Measurements from ENCODE around the gene NDUFB5.
A peak's percentile ranks its signal among the peaks of the same experiment; 100 is the strongest.

NDUFB5 gene

DNA sequence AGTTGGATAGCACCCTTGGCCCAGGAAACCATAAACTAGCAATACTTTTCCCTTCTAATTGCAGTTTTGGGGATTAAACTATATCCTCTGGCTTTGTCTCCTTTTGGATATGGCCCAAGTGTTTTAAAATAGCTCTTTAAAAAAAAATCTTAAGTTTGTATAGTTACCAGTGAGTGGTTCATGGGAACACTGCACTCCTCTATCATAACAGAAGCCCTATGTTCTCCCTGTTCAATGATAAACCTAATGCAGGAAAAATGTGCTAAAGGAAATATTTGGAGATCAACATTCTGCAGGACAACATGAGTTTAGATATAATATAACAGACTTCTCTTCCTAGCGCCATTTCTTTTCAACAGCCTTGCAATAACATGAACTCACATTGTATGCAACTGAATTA, 13.3 kb upstream of the NDUFB5 start:
- Histone ChIP-seq H3K27ac (ENCODE audit: low read depth in 2 of 2, low read length in 2 of 2) (no peak overlapping the region), H3K36me3 (ENCODE audit: control insufficient read depth in 2 of 2, insufficient read depth in 2 of 2, low read length in 2 of 2) (peaks cover 66 to 70% of the 10 kb centered on the region in 2 donors)

DNA sequence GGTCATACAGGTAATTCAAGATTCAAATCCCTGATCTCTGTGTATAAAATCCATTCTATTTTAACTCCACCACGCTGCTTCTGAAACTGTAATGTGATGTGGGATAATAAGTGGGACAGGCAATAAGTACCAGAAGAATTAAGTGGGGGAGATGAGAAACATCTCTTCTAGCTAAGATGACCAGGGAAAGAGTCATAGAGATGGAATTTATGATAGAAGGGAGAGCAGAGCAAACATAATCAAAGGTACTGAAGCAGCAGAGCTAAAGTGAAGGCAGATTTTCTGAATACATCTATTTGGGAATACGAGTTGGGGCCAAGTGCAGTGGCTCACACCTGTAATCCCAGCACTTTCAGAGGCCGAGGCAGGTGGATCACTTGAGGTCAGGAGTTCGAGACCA, 5.1 kb upstream of the NDUFB5 start:
- no peak overlapping the region for H3K9ac ChIP-seq (ENCODE audit: low read depth in 1 of 2, low read length in 2 of 2)
- H3K9me3 ChIP-seq (ENCODE audit: control insufficient read depth in 2 of 2, low read length in 2 of 2) = no peaks in the 10 kb centered on the region
- H3K27me3 ChIP-seq (ENCODE audit: control insufficient read depth in 2 of 2, insufficient read depth in 2 of 2, low read length in 2 of 2) = no peaks in the 10 kb centered on the region
- peaks cover 54 to 57% of the 10 kb centered on the region in 2 donors for H3K36me3 ChIP-seq (ENCODE audit: control insufficient read depth in 2 of 2, insufficient read depth in 2 of 2, low read length in 2 of 2)
- no peak overlapping the region for H3K27ac ChIP-seq (ENCODE audit: low read depth in 2 of 2, low read length in 2 of 2)
- peaks cover 0 to 7% of the 10 kb centered on the region in 2 donors for H3K4me1 ChIP-seq (ENCODE audit: control insufficient read depth in 2 of 2, insufficient read depth in 2 of 2, low read length in 2 of 2)
- no peak overlapping the region for H3K4me3 ChIP-seq (ENCODE audit: low read length in 2 of 2)

More for the DNA sequence above, 13.3 kb upstream of the NDUFB5 start:
- no peak overlapping the region for H3K4me3 ChIP-seq (ENCODE audit: low read length in 2 of 2)
- H3K4me1 ChIP-seq (ENCODE audit: control insufficient read depth in 2 of 2, insufficient read depth in 2 of 2, low read length in 2 of 2) = no peaks in the 10 kb centered on the region
- no peaks in the 10 kb centered on the region for H3K27me3 ChIP-seq (ENCODE audit: control insufficient read depth in 2 of 2, insufficient read depth in 2 of 2, low read length in 2 of 2)
- no peaks in the 10 kb centered on the region for H3K9me3 ChIP-seq (ENCODE audit: control insufficient read depth in 2 of 2, low read length in 2 of 2)
- H3K9ac ChIP-seq (ENCODE audit: low read depth in 1 of 2, low read length in 2 of 2) = no peak overlapping the region

DNA sequence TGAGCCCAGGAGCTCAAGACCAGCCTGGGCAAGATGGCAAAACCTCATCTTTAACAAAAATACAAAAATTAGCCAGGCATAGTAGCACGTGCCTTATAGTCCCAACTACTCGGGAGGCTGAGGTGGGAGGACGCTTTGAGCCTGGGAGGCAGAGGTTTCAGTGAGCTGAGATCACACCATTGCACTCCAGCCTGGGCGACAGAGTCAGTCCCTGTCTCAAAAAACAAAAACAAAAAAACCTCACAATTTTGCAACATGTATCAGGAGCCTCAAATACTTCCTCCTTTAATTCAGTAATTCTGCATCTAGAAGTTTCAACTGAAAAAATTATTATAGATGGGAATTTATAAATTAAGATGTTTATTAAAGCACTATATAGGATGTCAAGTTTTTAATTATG, 1.3 kb upstream of the NDUFB5 start:
- Histone ChIP-seq H3K27me3 (ENCODE audit: control insufficient read depth in 2 of 2, insufficient read depth in 2 of 2, low read length in 2 of 2) (no peaks in the 10 kb centered on the region), H3K9me3 (ENCODE audit: control insufficient read depth in 2 of 2, low read length in 2 of 2) (no peaks in the 10 kb centered on the region), H3K9ac (ENCODE audit: low read depth in 1 of 2, low read length in 2 of 2) (no peak overlapping the region), H3K36me3 (ENCODE audit: control insufficient read depth in 2 of 2, insufficient read depth in 2 of 2, low read length in 2 of 2) (peaks cover 26 to 31% of the 10 kb centered on the region in 2 donors), H3K4me3 (ENCODE audit: low read length in 2 of 2) (peak overlapping the region in 1 of 2 donors; percentile 92), H3K27ac (ENCODE audit: low read depth in 2 of 2, low read length in 2 of 2) (no peak overlapping the region), H3K4me1 (ENCODE audit: control insufficient read depth in 2 of 2, insufficient read depth in 2 of 2, low read length in 2 of 2) (peaks cover 0 to 10% of the 10 kb centered on the region in 2 donors)

DNA sequence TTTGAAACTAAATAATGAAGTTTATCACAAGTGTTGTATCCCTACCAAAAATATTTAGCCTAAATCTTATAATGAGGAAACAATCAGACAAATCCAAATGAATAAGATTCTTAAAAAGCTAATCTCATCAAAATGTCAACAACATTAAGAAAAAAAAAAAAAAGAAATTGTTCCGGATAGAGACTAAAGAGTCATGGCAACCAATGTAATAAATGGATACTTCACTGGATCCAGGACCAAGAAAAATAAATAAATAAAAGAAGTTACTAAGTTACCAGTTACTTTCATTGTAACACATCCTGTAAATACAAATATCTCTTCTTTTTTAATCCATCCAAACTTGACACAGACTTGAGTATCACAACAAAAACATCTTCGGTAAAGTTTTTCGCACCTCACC, 763 bp upstream of the NDUFB5 start:
- Histone ChIP-seq H3K4me3 (ENCODE audit: low read length in 2 of 2) (peak overlapping the region; percentile 90 to 92), H3K9me3 (ENCODE audit: control insufficient read depth in 2 of 2, low read length in 2 of 2) (no peaks in the 10 kb centered on the region), H3K27me3 (ENCODE audit: control insufficient read depth in 2 of 2, insufficient read depth in 2 of 2, low read length in 2 of 2) (no peaks in the 10 kb centered on the region), H3K4me1 (ENCODE audit: control insufficient read depth in 2 of 2, insufficient read depth in 2 of 2, low read length in 2 of 2) (peaks cover 0 to 10% of the 10 kb centered on the region in 2 donors), H3K27ac (ENCODE audit: low read depth in 2 of 2, low read length in 2 of 2) (peak overlapping the region; percentile 84 to 93), H3K36me3 (ENCODE audit: control insufficient read depth in 2 of 2, insufficient read depth in 2 of 2, low read length in 2 of 2) (peaks cover 21 to 26% of the 10 kb centered on the region in 2 donors), H3K9ac (ENCODE audit: low read depth in 1 of 2, low read length in 2 of 2) (peak overlapping the region; percentile 79 to 93)

DNA sequence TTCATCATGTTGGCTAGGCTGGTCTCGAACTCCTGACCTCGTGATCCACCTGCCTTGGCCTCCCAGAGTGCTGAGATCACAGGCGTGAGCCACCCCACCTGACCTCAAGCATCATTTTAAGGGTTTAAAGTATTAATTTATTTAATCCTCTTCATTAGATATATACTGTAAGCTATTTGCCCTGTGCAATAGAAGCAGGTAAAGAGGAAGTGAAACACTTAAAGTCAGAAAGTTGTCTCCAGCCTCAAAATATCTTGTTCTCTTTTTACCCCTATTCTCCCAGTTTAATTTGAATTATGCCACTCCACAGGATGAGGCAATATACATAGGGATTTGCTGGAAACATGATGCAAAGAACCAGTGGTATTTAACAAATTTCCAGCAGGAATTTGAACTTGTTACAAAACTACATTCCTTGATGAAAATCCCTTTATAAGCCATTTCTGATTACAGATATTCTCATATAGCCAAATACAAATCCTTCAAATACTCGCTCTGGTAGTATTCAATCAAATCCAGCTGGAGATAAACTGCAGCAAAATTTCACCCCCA, 2.0 kb downstream of the NDUFB5 start:
- Histone ChIP-seq H3K27me3 (ENCODE audit: control insufficient read depth in 2 of 2, insufficient read depth in 2 of 2, low read length in 2 of 2) (no peaks in the 10 kb centered on the region), H3K4me3 (ENCODE audit: low read length in 2 of 2) (no peak overlapping the region), H3K9ac (ENCODE audit: low read depth in 1 of 2, low read length in 2 of 2) (no peak overlapping the region), H3K4me1 (ENCODE audit: control insufficient read depth in 2 of 2, insufficient read depth in 2 of 2, low read length in 2 of 2) (peaks cover 0 to 13% of the 10 kb centered on the region in 2 donors), H3K27ac (ENCODE audit: low read depth in 2 of 2, low read length in 2 of 2) (no peak overlapping the region), H3K36me3 (ENCODE audit: control insufficient read depth in 2 of 2, insufficient read depth in 2 of 2, low read length in 2 of 2) (peaks cover 3 to 6% of the 10 kb centered on the region in 2 donors), H3K9me3 (ENCODE audit: control insufficient read depth in 2 of 2, low read length in 2 of 2) (no peaks in the 10 kb centered on the region)

DNA sequence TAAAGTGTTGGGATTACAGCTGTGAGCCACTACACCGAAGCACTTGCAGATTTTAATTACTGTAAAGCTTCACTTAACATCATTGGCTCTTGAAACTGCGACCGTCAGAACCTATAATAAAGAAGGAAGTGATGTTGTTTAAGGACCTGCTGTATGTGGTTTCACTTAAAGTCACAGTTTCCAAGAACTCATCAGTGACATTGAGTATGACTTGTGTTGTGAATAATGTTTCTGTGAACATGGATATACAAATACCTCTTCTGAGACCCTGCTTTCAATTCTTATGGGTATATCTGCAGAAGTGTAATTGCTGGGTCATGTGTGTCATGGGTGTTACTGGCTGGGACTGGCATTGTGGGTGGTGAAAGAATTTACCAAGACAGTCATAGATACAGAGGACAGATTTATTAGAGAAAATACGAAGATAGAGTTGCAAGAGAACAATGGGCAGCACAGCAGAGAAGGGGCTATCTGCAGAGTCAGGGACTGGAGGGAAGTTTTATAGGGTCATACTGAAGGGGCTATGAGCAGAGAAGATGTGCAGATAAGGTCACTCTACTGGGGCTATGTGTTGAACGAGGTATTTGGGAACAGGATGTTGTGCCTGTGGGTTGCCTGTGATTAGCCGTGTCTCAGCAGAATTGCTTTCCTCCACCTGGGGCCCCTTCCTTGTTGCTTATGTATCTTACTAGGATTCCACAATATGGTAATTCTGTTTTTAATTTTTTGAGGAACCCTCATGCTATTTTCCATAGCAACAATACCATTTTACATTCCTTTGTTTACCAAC, 4.5 kb downstream of the NDUFB5 start:
- Histone ChIP-seq H3K9ac (ENCODE audit: low read depth in 1 of 2, low read length in 2 of 2) (no peak overlapping the region), H3K36me3 (ENCODE audit: control insufficient read depth in 2 of 2, insufficient read depth in 2 of 2, low read length in 2 of 2) (peaks cover 5 to 6% of the 10 kb centered on the region in 2 donors), H3K27ac (ENCODE audit: low read depth in 2 of 2, low read length in 2 of 2) (peak overlapping the region in 1 of 2 donors; percentile 20), H3K4me3 (ENCODE audit: low read length in 2 of 2) (no peak overlapping the region), H3K9me3 (ENCODE audit: control insufficient read depth in 2 of 2, low read length in 2 of 2) (no peaks in the 10 kb centered on the region), H3K27me3 (ENCODE audit: control insufficient read depth in 2 of 2, insufficient read depth in 2 of 2, low read length in 2 of 2) (no peaks in the 10 kb centered on the region), H3K4me1 (ENCODE audit: control insufficient read depth in 2 of 2, insufficient read depth in 2 of 2, low read length in 2 of 2) (peaks cover 0 to 6% of the 10 kb centered on the region in 2 donors)

DNA sequence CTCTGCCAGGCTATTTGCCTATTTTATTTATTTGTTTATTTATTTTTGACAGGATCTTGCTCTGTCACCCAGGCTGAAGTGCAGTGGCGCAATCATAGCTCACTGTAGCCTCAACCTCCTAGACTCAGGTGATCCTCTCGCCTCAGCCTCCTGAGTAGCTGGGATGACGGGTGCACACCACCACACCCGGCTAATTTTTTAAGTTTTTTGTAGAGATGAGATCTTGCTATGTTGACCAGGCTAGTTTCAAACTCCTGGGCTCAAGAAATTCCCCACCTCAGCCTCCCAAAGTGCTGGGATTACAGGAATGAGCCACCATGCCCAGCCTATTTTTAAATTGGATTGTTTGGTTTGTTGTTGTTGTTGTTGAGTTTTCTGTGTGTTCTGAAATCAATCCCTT, 5.5 kb downstream of the NDUFB5 start:
- Histone ChIP-seq H3K9me3 (ENCODE audit: control insufficient read depth in 2 of 2, low read length in 2 of 2) (no peaks in the 10 kb centered on the region), H3K9ac (ENCODE audit: low read depth in 1 of 2, low read length in 2 of 2) (no peak overlapping the region), H3K27me3 (ENCODE audit: control insufficient read depth in 2 of 2, insufficient read depth in 2 of 2, low read length in 2 of 2) (no peaks in the 10 kb centered on the region), H3K4me3 (ENCODE audit: low read length in 2 of 2) (no peak overlapping the region), H3K36me3 (ENCODE audit: control insufficient read depth in 2 of 2, insufficient read depth in 2 of 2, low read length in 2 of 2) (peaks cover 5 to 6% of the 10 kb centered on the region in 2 donors), H3K4me1 (ENCODE audit: control insufficient read depth in 2 of 2, insufficient read depth in 2 of 2, low read length in 2 of 2) (peaks cover 0 to 6% of the 10 kb centered on the region in 2 donors), H3K27ac (ENCODE audit: low read depth in 2 of 2, low read length in 2 of 2) (no peak overlapping the region)

DNA sequence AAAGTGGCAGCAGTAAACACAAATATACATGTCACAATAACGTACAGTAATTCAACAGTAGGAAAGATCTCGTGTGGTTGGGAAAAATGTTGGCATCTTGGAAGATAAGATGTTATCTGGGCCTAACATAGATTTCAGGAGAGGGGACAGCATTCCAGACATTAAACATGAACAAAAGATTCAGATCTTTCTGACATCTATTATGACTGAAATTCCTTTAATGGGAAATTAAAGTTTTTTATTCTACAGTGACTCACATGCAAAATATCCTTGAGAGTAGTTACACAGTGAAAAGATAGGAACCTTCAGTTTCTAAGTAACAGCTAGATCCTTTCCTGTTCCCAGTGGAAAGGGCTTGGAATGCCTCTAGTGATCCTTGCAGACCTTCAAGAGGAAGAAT, 9.2 kb downstream of the NDUFB5 start:
- Histone ChIP-seq H3K9me3 (ENCODE audit: control insufficient read depth in 2 of 2, low read length in 2 of 2) (no peaks in the 10 kb centered on the region), H3K27ac (ENCODE audit: low read depth in 2 of 2, low read length in 2 of 2) (no peak overlapping the region), H3K36me3 (ENCODE audit: control insufficient read depth in 2 of 2, insufficient read depth in 2 of 2, low read length in 2 of 2) (peaks cover 10 to 19% of the 10 kb centered on the region in 2 donors), H3K4me3 (ENCODE audit: low read length in 2 of 2) (no peak overlapping the region), H3K27me3 (ENCODE audit: control insufficient read depth in 2 of 2, insufficient read depth in 2 of 2, low read length in 2 of 2) (no peaks in the 10 kb centered on the region), H3K9ac (ENCODE audit: low read depth in 1 of 2, low read length in 2 of 2) (no peak overlapping the region), H3K4me1 (ENCODE audit: control insufficient read depth in 2 of 2, insufficient read depth in 2 of 2, low read length in 2 of 2) (peaks cover 0 to 3% of the 10 kb centered on the region in 2 donors)

DNA sequence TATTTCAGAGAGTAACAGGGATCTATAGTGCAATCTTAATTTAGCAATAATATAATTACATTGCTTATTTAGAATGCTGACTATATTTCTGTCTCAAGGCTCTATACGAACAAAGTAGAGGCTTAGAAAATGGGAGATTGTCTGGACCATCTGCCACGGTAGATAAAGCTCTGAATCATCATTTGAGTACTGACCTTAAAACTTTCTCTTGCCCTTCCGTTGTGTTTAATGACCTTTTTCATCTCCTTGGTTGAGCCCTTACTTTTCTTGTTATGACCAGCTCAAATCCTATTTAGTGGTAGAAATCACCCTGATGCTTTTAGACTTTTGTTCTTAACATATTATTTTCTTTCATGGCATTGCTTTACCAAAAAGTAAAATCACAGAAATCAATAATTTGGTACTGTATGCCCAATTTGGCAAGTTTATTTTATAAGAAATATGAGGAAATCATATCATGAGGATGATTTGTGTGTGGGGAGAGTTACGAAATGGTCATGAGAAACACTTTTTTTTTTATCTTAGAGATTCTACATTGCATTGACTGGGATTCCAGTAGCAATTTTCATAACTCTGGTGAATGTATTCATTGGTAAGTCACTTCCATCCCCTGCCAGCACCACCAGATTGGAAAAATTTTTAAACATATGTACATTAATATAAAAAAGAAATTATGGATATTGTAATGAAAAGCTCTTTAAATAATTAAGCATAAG, 11.0 kb downstream of the NDUFB5 start:
- no peaks in the 10 kb centered on the region for H3K27me3 ChIP-seq (ENCODE audit: control insufficient read depth in 2 of 2, insufficient read depth in 2 of 2, low read length in 2 of 2)
- H3K4me1 ChIP-seq (ENCODE audit: control insufficient read depth in 2 of 2, insufficient read depth in 2 of 2, low read length in 2 of 2) = no peaks in the 10 kb centered on the region
- H3K9ac ChIP-seq (ENCODE audit: low read depth in 1 of 2, low read length in 2 of 2) = no peak overlapping the region
- H3K36me3 ChIP-seq (ENCODE audit: control insufficient read depth in 2 of 2, insufficient read depth in 2 of 2, low read length in 2 of 2) = peaks cover 10 to 21% of the 10 kb centered on the region in 2 donors
- no peaks in the 10 kb centered on the region for H3K9me3 ChIP-seq (ENCODE audit: control insufficient read depth in 2 of 2, low read length in 2 of 2)
- no peak overlapping the region for H3K27ac ChIP-seq (ENCODE audit: low read depth in 2 of 2, low read length in 2 of 2)
- no peak overlapping the region for H3K4me3 ChIP-seq (ENCODE audit: low read length in 2 of 2)

DNA sequence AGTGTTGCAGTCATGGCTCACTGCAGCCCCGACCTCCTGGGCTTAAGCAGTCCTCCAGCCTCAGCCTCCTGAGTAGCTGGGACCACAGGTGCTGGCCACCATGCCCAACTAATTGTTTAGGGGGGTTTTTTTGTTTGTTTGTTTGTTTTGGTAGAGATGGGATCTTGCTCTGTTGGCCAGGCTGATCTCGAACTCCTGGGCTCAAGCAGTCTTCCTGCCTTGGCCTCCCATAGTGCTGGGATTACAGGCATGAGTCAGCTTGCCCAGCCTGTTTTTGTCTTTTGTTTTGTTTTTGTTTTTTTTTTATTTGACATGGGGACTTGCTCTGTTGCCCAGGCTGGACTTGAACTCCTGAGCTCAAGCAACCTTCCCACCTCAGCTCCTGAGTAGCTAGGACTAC, 17.4 kb downstream of the NDUFB5 start:
- Histone ChIP-seq H3K27me3 (ENCODE audit: control insufficient read depth in 2 of 2, insufficient read depth in 2 of 2, low read length in 2 of 2) (no peaks in the 10 kb centered on the region), H3K9me3 (ENCODE audit: control insufficient read depth in 2 of 2, low read length in 2 of 2) (no peaks in the 10 kb centered on the region), H3K27ac (ENCODE audit: low read depth in 2 of 2, low read length in 2 of 2) (no peak overlapping the region), H3K4me1 (ENCODE audit: control insufficient read depth in 2 of 2, insufficient read depth in 2 of 2, low read length in 2 of 2) (no peaks in the 10 kb centered on the region), H3K4me3 (ENCODE audit: low read length in 2 of 2) (no peak overlapping the region), H3K9ac (ENCODE audit: low read depth in 1 of 2, low read length in 2 of 2) (no peak overlapping the region), H3K36me3 (ENCODE audit: control insufficient read depth in 2 of 2, insufficient read depth in 2 of 2, low read length in 2 of 2) (peaks cover 26 to 56% of the 10 kb centered on the region in 2 donors)

All from mucosa of rectum (tissue), 2 donors.